HFF-Myc (cell line): Measurements from ENCODE around the gene G6PC1.
"Not testable (repeated sequence)": the region's sequence is repeated elsewhere in the genome, so short reads cannot be mapped to it uniquely, and the experiment has no call there.

Source experiments
- DNase-seq: peaks from one replicate; pipeline ENCODE4 v3.0.0-alpha.2; 2011; ENCODE audit warnings: low read depth; ENCODE audit errors: extremely low read depth
- H3K4me3 ChIP-seq: replicated peaks from 2 replicates; pipeline ENCODE4 v1.5.1; 2011; ENCODE audit warnings: low read depth, mild to moderate bottlenecking, control low read depth, low read length
- TF ChIP-seq, protein P1 (sequence below): IDR thresholded peaks from 2 replicates; pipeline ENCODE4 v1.5.1; 2012; ENCODE audit warnings: mild to moderate bottlenecking, low read depth, low read length, control low read depth; ENCODE audit errors: missing control alignments

G6PC1 gene

GRCh38 chr17:42918902-42919521 is 18.4 kb downstream of the G6PC1 start:
- TF ChIP-seq, protein P1, sequence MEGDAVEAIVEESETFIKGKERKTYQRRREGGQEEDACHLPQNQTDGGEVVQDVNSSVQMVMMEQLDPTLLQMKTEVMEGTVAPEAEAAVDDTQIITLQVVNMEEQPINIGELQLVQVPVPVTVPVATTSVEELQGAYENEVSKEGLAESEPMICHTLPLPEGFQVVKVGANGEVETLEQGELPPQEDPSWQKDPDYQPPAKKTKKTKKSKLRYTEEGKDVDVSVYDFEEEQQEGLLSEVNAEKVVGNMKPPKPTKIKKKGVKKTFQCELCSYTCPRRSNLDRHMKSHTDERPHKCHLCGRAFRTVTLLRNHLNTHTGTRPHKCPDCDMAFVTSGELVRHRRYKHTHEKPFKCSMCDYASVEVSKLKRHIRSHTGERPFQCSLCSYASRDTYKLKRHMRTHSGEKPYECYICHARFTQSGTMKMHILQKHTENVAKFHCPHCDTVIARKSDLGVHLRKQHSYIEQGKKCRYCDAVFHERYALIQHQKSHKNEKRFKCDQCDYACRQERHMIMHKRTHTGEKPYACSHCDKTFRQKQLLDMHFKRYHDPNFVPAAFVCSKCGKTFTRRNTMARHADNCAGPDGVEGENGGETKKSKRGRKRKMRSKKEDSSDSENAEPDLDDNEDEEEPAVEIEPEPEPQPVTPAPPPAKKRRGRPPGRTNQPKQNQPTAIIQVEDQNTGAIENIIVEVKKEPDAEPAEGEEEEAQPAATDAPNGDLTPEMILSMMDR = no peak
- DNase-seq = no peak
- no peak overlapping the region for H3K4me3 ChIP-seq

DNA sequence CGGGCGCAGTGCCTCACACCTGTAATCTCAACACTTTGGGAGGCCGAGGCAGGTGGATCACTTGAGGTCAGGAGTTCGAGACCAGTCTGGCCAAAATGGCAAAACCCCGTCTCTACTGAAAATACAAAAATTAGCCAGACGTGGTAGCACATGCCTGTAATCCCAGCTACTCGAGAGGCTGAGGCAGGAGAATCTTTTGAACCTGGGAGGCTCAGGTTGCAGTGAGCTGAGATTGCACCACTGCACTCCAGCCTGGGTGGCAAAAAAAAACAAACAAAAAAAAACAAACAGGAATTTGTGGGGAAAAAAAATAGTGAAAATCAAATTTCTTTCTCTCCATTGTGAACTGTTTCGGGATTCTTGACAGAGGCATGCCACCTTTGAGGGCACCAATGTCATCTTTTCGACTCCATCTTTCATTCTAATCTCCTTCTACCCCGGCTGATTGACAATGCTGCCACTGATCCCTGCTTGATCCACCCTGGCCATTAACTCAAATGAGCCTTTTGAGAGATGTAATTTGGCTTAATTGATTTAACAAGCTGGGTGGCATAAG is 19.0 kb downstream of the G6PC1 start:
- not testable (repeated sequence) for H3K4me3 ChIP-seq

DNA sequence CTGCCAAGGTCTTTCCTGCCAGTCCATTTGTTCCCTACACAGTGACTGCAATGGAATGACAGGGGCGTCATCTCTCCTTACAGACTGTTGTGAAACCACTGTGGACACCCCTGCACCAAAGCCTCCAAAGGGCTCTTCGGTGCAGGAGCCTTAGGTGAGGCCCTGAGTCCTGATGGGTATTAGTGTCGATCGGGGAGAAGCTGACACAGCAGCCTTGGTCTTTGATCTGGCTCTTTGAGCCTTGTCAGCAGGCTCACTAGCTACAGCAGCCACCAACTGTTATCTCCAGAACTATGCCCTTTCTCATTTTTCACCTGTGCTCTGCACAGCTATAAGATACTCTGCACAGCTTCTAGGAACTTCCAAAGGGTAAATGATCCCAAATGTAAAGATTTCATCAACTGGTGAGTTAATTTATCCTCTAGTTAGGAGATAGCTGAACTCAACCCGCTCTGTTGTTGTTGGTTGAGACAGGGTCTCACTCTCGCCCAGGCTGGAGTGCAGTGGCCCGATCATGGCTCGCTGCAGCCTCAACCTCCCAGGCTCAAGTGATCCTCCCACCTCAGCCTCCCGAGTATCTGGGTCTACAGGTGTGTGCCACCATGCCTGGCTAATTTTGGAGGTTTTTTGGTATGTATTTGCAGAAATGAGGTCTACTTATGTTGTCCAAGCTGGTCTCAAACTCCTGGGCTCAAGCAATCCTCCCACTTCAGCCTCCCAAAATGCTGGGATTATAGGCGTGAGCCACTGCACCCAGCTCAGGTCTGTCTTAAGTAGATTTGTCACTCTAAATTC is 19.7 kb downstream of the G6PC1 start:
- TF ChIP-seq, protein P1 = no peak
- no peak overlapping the region for H3K4me3 ChIP-seq
- no peak for DNase-seq

More for the DNA sequence above, 19.0 kb downstream of the G6PC1 start:
- DNase-seq = not testable (repeated sequence)

DNA sequence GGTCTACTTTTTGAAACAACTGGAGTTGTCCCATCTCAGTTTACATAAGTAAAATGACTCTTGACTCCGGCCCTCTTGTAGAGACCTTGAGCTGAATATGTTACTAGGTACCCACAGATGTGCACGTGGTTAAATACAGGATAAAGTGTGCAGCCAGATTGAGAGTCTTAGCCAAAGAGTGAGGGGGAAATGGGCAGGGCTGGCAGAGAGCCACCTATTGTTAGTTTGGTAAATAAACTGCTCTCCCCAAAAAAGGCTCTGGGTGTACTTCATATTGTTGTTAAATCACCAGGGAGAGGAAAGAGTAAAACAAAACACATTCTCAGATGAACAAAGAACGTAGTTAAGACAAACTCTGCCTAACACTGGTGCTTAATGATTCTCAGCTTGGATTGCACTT is 20.3 kb downstream of the G6PC1 start:
- TF ChIP-seq, protein P1 = no peak
- no peak overlapping the region for H3K4me3 ChIP-seq
- no peak for DNase-seq

DNA sequence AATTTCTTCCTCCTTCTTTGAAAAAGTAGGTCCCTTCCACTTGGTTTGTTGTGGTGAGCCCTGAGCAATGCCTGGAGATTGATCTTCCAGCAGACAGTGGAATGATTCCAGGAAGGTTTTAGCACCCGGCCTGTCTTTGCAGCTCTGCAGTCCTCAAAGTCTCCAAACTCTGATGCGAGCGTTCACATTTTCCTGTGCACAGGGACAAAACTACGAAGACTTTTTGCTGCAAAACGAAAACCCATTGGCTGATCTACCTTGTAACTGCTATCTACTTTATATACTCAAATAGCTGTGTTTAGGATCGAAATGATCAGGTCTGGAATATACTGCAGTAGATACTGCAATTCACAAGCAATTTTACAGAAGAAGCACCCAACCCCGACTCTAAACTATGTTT is 21.7 kb downstream of the G6PC1 start:
- TF ChIP-seq, protein P1 = no peak
- no peak for DNase-seq
- no peak overlapping the region for H3K4me3 ChIP-seq

DNA sequence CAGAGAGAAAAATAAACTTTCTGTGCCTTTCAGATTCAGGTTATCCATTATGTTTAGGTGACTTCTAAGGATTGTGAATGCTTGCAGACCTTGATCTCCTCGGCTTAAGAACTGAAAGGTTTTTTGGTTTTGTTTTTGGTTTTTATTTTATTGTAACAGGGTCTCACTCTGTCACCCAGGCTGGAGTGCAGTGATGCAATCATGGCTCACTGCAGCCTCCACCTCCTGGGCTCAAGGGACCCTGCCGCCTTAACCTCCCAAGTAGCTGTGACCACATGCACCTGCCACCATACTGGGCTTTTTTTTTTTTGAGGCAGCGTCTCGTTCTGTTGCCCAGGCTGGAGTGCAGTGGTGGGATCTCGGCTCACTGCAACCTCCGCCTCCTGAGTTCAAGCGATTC is 22.9 kb downstream of the G6PC1 start:
- not testable (repeated sequence) for DNase-seq, H3K4me3 ChIP-seq

DNA sequence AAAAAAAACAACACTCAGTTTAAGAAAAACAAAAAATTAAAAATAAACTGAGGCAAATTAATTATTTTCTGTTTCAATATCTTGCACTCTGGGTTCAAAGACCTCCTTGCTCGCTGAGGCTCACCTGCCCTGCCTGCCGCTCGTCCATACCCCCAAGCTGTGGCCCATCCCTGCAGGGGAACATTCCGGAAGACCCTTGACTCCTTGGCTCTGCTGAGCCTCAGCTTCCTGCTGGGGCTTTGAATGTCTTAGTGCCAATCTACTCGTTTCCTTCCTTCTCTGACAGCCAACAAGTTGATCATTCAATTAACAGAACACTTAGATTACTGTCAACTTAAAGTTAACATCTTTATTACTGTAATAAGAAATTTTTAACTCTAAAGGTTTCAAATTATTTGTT is 24.3 kb downstream of the G6PC1 start:
- no peak overlapping the region for H3K4me3 ChIP-seq
- DNase-seq = no peak
- TF ChIP-seq, protein P1 = no peak
